ENCODE measurements around the gene AHRR. TPM values are rescaled to one million over a fixed set of nuclear protein-coding genes. Genes with fewer than 3 reads are reported as not detected.

AHRR gene
- total RNA-seq, 1 donor from 2014 or later, result 2.6 TPM

DNA sequence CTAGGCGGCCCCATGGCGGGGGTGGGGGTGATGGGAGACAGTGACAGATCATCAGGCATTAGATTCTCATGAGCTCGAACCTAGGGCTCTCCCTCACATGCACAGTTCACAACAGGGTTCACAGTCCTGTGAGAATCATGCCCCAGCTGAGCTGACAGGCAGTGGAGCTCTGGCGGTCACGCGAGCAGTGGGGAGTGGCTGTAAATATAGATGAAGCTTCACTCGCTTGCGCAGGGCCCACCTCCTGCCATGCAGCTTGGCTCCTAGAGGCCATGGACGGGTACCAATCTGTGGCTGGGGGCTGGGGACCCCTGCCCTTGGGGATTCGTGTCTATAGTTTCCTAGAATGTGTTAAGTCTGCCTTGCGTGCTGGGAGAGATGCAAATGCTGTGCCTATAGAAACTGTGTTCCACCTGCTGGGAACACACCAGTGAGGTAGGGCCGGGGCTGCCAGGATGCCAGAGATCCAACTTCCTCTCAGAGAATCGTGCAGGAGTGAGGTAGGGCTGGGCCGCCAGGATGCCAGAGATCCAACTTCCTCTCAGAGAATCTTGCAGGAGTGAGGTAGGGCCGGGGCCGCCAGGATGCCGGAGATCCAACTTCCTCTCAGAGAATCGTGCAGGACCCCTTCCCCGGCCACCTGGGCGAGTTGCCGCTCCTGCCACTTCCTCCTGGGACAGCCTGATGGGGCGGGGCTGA is 107.4 kb downstream of the AHRR start:
- Histone ChIP-seq H3K36me3 (ENCODE audit: control insufficient read depth, insufficient read depth, low read length) (no peaks in the 10 kb centered on the region), H3K27me3 (ENCODE audit: control insufficient read depth, insufficient read depth, low read length) (peaks cover 2% of the 10 kb centered on the region), H3K4me3 (ENCODE audit: low read depth, low read length) (no peak overlapping the region)
- TF ChIP-seq, protein P1, sequence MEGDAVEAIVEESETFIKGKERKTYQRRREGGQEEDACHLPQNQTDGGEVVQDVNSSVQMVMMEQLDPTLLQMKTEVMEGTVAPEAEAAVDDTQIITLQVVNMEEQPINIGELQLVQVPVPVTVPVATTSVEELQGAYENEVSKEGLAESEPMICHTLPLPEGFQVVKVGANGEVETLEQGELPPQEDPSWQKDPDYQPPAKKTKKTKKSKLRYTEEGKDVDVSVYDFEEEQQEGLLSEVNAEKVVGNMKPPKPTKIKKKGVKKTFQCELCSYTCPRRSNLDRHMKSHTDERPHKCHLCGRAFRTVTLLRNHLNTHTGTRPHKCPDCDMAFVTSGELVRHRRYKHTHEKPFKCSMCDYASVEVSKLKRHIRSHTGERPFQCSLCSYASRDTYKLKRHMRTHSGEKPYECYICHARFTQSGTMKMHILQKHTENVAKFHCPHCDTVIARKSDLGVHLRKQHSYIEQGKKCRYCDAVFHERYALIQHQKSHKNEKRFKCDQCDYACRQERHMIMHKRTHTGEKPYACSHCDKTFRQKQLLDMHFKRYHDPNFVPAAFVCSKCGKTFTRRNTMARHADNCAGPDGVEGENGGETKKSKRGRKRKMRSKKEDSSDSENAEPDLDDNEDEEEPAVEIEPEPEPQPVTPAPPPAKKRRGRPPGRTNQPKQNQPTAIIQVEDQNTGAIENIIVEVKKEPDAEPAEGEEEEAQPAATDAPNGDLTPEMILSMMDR (IDR thresholded peaks at IDR 0.05; ENCODE audit: insufficient read depth, low read length, poor library complexity, severe bottlenecking), result no peak
- DNase-seq (ENCODE audit: low read depth), result no peak

DNA sequence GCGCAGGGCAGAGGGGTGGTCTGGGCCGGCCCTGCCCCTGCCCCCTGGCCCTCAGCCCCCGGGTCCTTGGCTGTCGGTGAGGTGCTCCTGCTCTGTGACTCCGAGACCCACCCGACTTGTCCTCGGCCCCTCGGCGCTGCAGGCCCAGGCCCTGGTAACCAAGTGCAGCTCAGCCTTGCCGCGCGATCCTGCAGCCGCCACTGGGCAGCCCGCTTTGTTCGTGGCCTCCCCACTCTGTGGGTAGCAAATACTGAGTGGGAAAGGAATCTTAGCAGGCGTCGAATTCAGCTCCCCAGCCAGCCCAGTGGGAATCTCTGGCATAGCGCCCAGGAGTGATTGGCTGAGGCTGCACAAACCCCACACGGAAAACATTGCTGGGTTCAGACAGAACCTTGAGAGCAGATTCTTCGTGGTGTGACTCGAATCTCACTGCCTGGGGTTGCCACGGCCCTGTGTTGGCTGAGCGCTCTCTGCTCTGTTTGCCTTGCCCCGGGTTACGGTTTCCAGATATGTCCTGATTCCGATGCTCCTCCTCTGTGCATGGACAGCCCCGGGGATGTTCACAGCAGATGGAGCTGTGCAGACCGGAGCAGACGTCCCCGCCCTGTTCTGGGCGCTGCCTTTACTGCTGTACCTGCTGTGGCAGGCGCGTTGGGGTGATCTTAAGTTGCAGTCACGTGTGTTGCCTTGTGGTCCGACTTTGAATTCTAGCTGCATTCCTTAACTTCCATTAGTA is 108.1 kb downstream of the AHRR start:
- no peak for DNase-seq (ENCODE audit: low read depth)
- TF ChIP-seq, protein P1 (IDR thresholded peaks at IDR 0.05; ENCODE audit: insufficient read depth, low read length, poor library complexity, severe bottlenecking), result no peak
- Histone ChIP-seq H3K27me3 (ENCODE audit: control insufficient read depth, insufficient read depth, low read length) (peaks cover 2% of the 10 kb centered on the region), H3K4me3 (ENCODE audit: low read depth, low read length) (no peak overlapping the region), H3K36me3 (ENCODE audit: control insufficient read depth, insufficient read depth, low read length) (no peaks in the 10 kb centered on the region)

DNA sequence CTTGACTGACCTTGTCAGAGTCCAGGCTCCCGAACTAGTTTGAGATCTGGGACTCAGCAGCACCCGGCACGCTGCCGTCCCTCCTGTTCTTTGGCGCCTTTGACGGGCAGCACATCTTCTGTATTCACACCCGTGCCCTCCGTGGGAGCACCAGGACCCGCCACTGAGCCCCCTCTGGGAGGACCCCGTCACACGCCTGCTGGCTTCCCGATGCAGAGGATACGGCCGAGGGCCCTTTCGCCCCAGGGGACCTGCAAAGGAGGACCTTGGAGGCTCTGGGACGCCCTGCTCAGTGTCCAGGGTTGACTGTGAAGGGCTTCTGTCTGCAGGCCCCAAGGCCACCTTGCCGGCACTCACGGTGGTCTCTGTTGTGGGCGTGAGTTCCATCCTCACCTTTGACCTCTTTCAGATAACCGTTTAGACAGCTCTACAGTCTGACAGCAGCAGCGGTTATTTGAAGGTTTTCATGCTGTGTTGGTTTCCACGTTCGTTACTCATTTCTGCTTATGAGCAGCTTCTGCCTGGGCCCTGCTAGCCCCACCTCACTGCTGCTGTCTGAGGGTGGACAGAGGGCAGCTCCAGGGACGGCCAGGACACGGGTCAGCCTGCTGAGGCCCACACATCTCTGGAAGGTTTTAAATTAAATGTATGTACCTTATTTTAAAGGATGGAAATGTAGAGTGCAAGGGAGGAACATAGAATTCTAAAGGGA is 108.9 kb downstream of the AHRR start:
- peaks cover 2% of the 10 kb centered on the region for H3K27me3 ChIP-seq (ENCODE audit: control insufficient read depth, insufficient read depth, low read length)
- no peak for DNase-seq (ENCODE audit: low read depth)
- H3K4me3 ChIP-seq (ENCODE audit: low read depth, low read length), result no peak overlapping the region
- H3K36me3 ChIP-seq (ENCODE audit: control insufficient read depth, insufficient read depth, low read length), result no peaks in the 10 kb centered on the region
- TF ChIP-seq, protein P1 (IDR thresholded peaks at IDR 0.05; ENCODE audit: insufficient read depth, low read length, poor library complexity, severe bottlenecking), result no peak

DNA sequence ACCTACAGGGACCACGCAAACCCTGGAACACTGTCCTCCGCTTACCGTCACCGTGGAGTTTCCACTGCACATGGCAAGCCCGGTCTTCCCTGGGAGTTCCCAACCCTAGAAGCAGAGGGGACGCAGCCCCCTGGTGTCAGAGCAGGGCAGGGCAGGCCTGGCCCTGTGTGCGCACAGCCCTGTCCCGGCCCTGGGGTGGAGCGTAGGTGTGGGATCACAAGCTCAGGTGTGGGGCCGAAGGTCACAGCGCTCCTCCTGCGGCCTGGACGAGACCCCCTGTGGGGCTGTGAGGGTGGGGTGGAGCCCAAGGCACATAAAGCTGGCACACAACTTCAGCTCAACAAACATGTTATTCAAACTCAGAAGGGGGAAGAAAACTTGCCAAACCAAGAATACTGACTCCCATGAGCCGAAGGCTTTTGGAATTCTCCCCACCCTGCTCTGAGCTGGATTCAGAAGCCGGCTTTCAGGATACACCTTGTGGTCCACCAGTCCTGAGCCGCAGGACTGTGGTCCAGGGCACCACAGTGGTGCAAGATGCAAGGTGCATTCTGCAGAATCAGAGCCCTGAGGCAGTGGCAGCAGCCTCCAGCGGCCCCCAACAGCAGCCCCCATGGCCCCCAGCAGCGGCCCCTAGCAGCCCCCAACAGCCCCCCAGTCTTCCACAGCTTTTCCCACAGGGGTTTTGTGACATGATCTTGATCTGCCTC is 109.6 kb downstream of the AHRR start:
- Histone ChIP-seq H3K36me3 (ENCODE audit: control insufficient read depth, insufficient read depth, low read length) (no peaks in the 10 kb centered on the region), H3K27me3 (ENCODE audit: control insufficient read depth, insufficient read depth, low read length) (peaks cover 2% of the 10 kb centered on the region), H3K4me3 (ENCODE audit: low read depth, low read length) (no peak overlapping the region)
- TF ChIP-seq, protein P1 (IDR thresholded peaks at IDR 0.05; ENCODE audit: insufficient read depth, low read length, poor library complexity, severe bottlenecking), result peak; percentile 89
- no peak for DNase-seq (ENCODE audit: low read depth)

DNA sequence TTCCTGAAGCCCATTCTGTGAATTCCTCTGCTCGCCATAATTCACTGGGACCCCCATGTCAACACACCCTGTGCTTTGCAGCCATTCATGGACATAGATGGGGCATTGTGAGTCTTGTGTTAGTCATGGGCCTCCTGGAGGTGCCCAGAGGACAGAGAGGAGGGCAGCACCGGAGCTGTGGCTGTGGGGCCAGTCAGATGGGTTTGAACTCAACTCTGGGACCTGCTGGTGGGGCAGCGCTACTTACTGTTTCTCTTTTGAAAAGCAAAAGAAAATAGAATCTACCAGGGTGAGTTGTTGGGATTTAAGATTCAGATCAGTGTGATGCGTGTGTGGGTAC is 110.2 kb downstream of the AHRR start:
- Histone ChIP-seq H3K4me3 (ENCODE audit: low read depth, low read length) (no peak overlapping the region), H3K27me3 (ENCODE audit: control insufficient read depth, insufficient read depth, low read length) (peaks cover 2% of the 10 kb centered on the region), H3K36me3 (ENCODE audit: control insufficient read depth, insufficient read depth, low read length) (no peaks in the 10 kb centered on the region)
- TF ChIP-seq, protein P1 (IDR thresholded peaks at IDR 0.05; ENCODE audit: insufficient read depth, low read length, poor library complexity, severe bottlenecking), result no peak
- DNase-seq (ENCODE audit: low read depth), result no peak
